H1 (cell line): Measurements from ENCODE around the gene ZNF385C. TPM values are rescaled to one million over a fixed set of nuclear protein-coding genes. Genes with fewer than 3 reads are reported as not detected.

Experiments
- CTCF ChIA-PET: fragments of 300-600 bp; sonication (Branson Sonifier 250); formaldehyde crosslinking; loops from one replicate; lab custom pipeline; 2021; ENCODE audit not compliant: partially characterized antibody; lab: Charles Lee
- POLR2A ChIA-PET: fragments of 300-600 bp; sonication (Branson Sonifier 250); formaldehyde crosslinking; loops from one replicate; lab custom pipeline; 2021; ENCODE audit warnings: inconsistent platforms; ENCODE audit not compliant: partially characterized antibody; lab: Charles Lee
- DNase-seq, 2 experiments: peaks; one replicate each; pipeline versions ENCODE4 v3.0.0 to v3.0.0-alpha.2; 2010 to 2022; ENCODE audit warnings: low spot score in 2 of 2, low read depth in 1 of 2, mixed read lengths in 1 of 2
- FAIRE-seq: peaks from 2 replicates; lab custom pipeline; 2011; peaks lifted over from hg19 to GRCh38; lab: Jason Lieb, UNC
- H2AFZ ChIP-seq: 2 replicates; pipeline ENCODE4 v1.8.1; 2012; ENCODE audit warnings: low read length, inconsistent platforms
- H2AK5ac ChIP-seq: 2 replicates; pipeline ENCODE4 v1.6.1; 2013; ENCODE audit warnings: low read depth, low read length
- H2BK120ac ChIP-seq: replicated peaks from 2 replicates; pipeline ENCODE3; 2013; ENCODE audit warnings: low read depth, low read length, inconsistent platforms
- H2BK12ac ChIP-seq: 2 replicates; pipeline ENCODE4 v1.6.1; 2013; ENCODE audit warnings: low read depth, low read length
- H2BK15ac ChIP-seq: 2 replicates; pipeline ENCODE4 v1.6.1; 2013; ENCODE audit warnings: low read length
- H2BK20ac ChIP-seq: 2 replicates; pipeline ENCODE4 v1.6.1; 2013; ENCODE audit warnings: low read length
- H2BK5ac ChIP-seq: 2 replicates; pipeline ENCODE4 v1.6.1; 2013; ENCODE audit warnings: low read depth, low read length
- H3K14ac ChIP-seq: 2 replicates; pipeline ENCODE4 v1.6.1; 2013; ENCODE audit warnings: inconsistent platforms; ENCODE audit not compliant: insufficient read length
- H3K18ac ChIP-seq: 2 replicates; pipeline ENCODE4 v1.6.1; 2013; ENCODE audit warnings: low read length; ENCODE audit errors: extremely low read depth
- H3K23ac ChIP-seq: 2 replicates; pipeline ENCODE4 v1.6.1; 2013; ENCODE audit warnings: inconsistent platforms; ENCODE audit not compliant: insufficient read length
- H3K23me2 ChIP-seq: 2 replicates; pipeline ENCODE4 v1.6.1; 2013; ENCODE audit warnings: low read depth, low read length
- H3K27ac ChIP-seq: 2 replicates; pipeline ENCODE4 v1.6.1; 2011; ENCODE audit warnings: low read depth, low read length, inconsistent platforms
- H3K27me3 ChIP-seq, 4 experiments: replicated peaks in 1 of 4; 1 replicate in 1 of 4; 2 replicates in 3 of 4; pipeline versions ENCODE4 v1.6.1 to v1.8.1; 2011 to 2013; ENCODE audit warnings: low read length in 3 of 4, mild to moderate bottlenecking in 3 of 4, inconsistent platforms in 2 of 4, mixed read lengths in 2 of 4, moderate library complexity in 1 of 4; ENCODE audit not compliant: control insufficient read depth in 3 of 4, insufficient read depth in 3 of 4; ENCODE audit errors: extremely low read depth in 1 of 4
- H3K36me3 ChIP-seq, 4 experiments: 2 replicates each; pipeline versions ENCODE4 v1.6.1 to v1.8.1; 2011 to 2013; ENCODE audit warnings: mild to moderate bottlenecking in 4 of 4, low read length in 3 of 4, moderate library complexity in 2 of 4, control low read depth in 1 of 4, inconsistent platforms in 1 of 4; ENCODE audit not compliant: insufficient read depth in 4 of 4, control insufficient read depth in 2 of 4
- H3K4ac ChIP-seq: replicated peaks from 2 replicates; pipeline ENCODE3; 2013; ENCODE audit warnings: low read length, low read depth, mixed read lengths, inconsistent platforms; ENCODE audit not compliant: insufficient read length
- H3K4me1 ChIP-seq, 4 experiments: replicated peaks in 1 of 4; 1 replicate in 1 of 4; 2 replicates in 3 of 4; pipeline versions ENCODE4 v1.6.1 to v1.8.1; 2011 to 2013; ENCODE audit warnings: low read length in 3 of 4, inconsistent platforms in 2 of 4, mixed read lengths in 1 of 4; ENCODE audit not compliant: insufficient read depth in 4 of 4, control insufficient read depth in 3 of 4
- H3K4me2 ChIP-seq, 2 experiments: 2 replicates each; pipeline versions ENCODE4 v1.6.1 to v1.8.1; 2011 to 2013; ENCODE audit warnings: low read depth in 2 of 2, low read length in 2 of 2, control low read depth in 1 of 2, inconsistent platforms in 1 of 2, mild to moderate bottlenecking in 1 of 2; ENCODE audit not compliant: insufficient read depth in 1 of 2
- H3K4me3 ChIP-seq, 4 experiments: fragments of 200-600, 300-600 bp in 1 of 4; sonication (generic), shearing (Covaris generic), sonication (Bioruptor Twin) in 1 of 4; 2 replicates each; pipeline versions ENCODE4 v1.5.1 to v1.8.1; 2011 to 2016; ENCODE audit warnings: low read length in 4 of 4, low read depth in 3 of 4, control low read depth in 2 of 4, inconsistent platforms in 2 of 4, mild to moderate bottlenecking in 2 of 4, mixed read lengths in 1 of 4, moderate library complexity in 1 of 4; ENCODE audit not compliant: insufficient read depth in 2 of 4; ENCODE audit errors: extremely low read depth in 1 of 4
- H3K56ac ChIP-seq: replicated peaks from 2 replicates; pipeline ENCODE3; 2013; ENCODE audit warnings: low read depth, mild to moderate bottlenecking, mixed read lengths, low read length, inconsistent platforms; ENCODE audit not compliant: insufficient read length
- H3K79me1 ChIP-seq: 2 replicates; pipeline ENCODE4 v1.6.1; 2013; ENCODE audit warnings: low read depth, low read length, control low read depth
- H3K79me2 ChIP-seq, 2 experiments: 2 replicates each; pipeline versions ENCODE4 v1.6.1 to v1.8.1; 2012 to 2013; ENCODE audit warnings: low read length in 2 of 2, mild to moderate bottlenecking in 2 of 2, inconsistent platforms in 1 of 2; ENCODE audit not compliant: insufficient read depth in 2 of 2, control insufficient read depth in 1 of 2
- H3K9ac ChIP-seq, 4 experiments: replicated peaks in 1 of 4; 1 replicate in 1 of 4; 2 replicates in 3 of 4; pipeline versions ENCODE4 v1.6.1 to v1.8.1; 2011 to 2013; ENCODE audit warnings: low read depth in 3 of 4, low read length in 3 of 4, control low read depth in 2 of 4, mild to moderate bottlenecking in 2 of 4, moderate library complexity in 2 of 4, inconsistent platforms in 1 of 4; ENCODE audit errors: extremely low read depth in 1 of 4
- H3K9me3 ChIP-seq, 2 experiments: 2 replicates each; pipeline versions ENCODE4 v1.6.1 to v1.8.1; 2012 to 2013; ENCODE audit warnings: mild to moderate bottlenecking in 2 of 2, moderate library complexity in 2 of 2, control low read depth in 1 of 2, inconsistent platforms in 1 of 2, low read depth in 1 of 2, low read length in 1 of 2, mixed read lengths in 1 of 2; ENCODE audit not compliant: insufficient read depth in 2 of 2
- H4K20me1 ChIP-seq, 2 experiments: replicated peaks in 1 of 2; 2 replicates each; pipeline versions ENCODE3 to v1.8.1; 2011 to 2013; ENCODE audit warnings: inconsistent platforms in 2 of 2, low read length in 2 of 2, mild to moderate bottlenecking in 1 of 2; ENCODE audit not compliant: insufficient read depth in 2 of 2, control insufficient read depth in 1 of 2
- H4K5ac ChIP-seq: 2 replicates; pipeline ENCODE4 v1.6.1; 2013; ENCODE audit warnings: low read length, low read depth, mixed read lengths, inconsistent platforms; ENCODE audit not compliant: insufficient read length
- H4K8ac ChIP-seq: 2 replicates; pipeline ENCODE4 v1.8.0; 2013; ENCODE audit warnings: mild to moderate bottlenecking, moderate library complexity, low read length, inconsistent platforms; ENCODE audit not compliant: insufficient read depth; ENCODE audit errors: extremely low read depth
- H4K91ac ChIP-seq: replicated peaks from 2 replicates; pipeline ENCODE3; 2013; ENCODE audit warnings: low read length, mixed read lengths, inconsistent platforms; ENCODE audit not compliant: insufficient read length
- ASH2L ChIP-seq: fragments of 200-600, 300-600 bp; sonication (generic); IDR thresholded peaks from one replicate; pipeline ENCODE4 v1.7.1; 2017; ENCODE audit warnings: low read length
- CBX5 ChIP-seq: fragments of 300-800, 300-1000 bp; sonication (generic); IDR thresholded peaks from 2 replicates; pipeline ENCODE4 v1.7.1; 2016; ENCODE audit warnings: antibody characterized with exemption, low read length, low read depth
- CBX8 ChIP-seq: fragments of 300-800, 300-1000 bp; sonication (generic); IDR thresholded peaks from 2 replicates; pipeline ENCODE4 v1.7.1; 2016; ENCODE audit warnings: low read depth, low read length, borderline replicate concordance
- POLR2A ChIP-seq, 2 experiments: IDR thresholded peaks; 1 replicate in 1 of 2; 2 replicates in 1 of 2; pipeline ENCODE4 v1.6.1; 2011; ENCODE audit warnings: low read depth in 2 of 2, low read length in 2 of 2, mild to moderate bottlenecking in 2 of 2; ENCODE audit errors: control extremely low read depth in 1 of 2
- TEAD4 ChIP-seq: IDR thresholded peaks from 2 replicates; pipeline ENCODE4 v1.6.1; 2012; ENCODE audit warnings: low read depth, low read length, inconsistent platforms, mixed read lengths
- YY1 ChIP-seq: IDR thresholded peaks from 2 replicates; pipeline ENCODE4 v1.6.1; 2011; ENCODE audit warnings: low read depth, mild to moderate bottlenecking, low read length
- WGBS, 2 experiments: shearing (Covaris generic) in 1 of 2; methylation state at CpG; one replicate each; pipeline versions ENCODE4 v1.1.6 to v1.1.7; 2013 to 2015; ENCODE audit warnings: low lambda C conversion rate in 2 of 2, mixed read lengths in 2 of 2, inconsistent platforms in 1 of 2, low coverage in 1 of 2, missing lambda C conversion rate in 1 of 2; ENCODE audit not compliant: insufficient replicate concordance in 2 of 2, insufficient coverage in 1 of 2, insufficient read length in 1 of 2; ENCODE audit errors: extremely low coverage in 1 of 2, missing lambda C conversion rate in 1 of 2; 5-methylcytosine and 5-hydroxymethylcytosine counted together
- polyA plus RNA-seq, 7 experiments: library from polyadenylated mRNA; depleted of rRNA in 3 of 7; stranded (reverse) in 5 of 7; unstranded in 2 of 7; fragments of >200 nt in 5 of 7; fragments of 200-250 nt in 2 of 7; gene quantifications; 1 replicate in 5 of 7; 2 replicates in 1 of 7; 4 replicates in 1 of 7; pipeline versions ENCODE4 v1.2.1 to v1.2.3, GENCODE V29; 2011 to 2013; ENCODE audit warnings: missing spikeins in 2 of 7, mixed read lengths in 2 of 7
- total RNA-seq: library from RNA; stranded (reverse); fragmentation: NEBNext Ultra II Directional; extraction: Animal tissue kit (Norgen Biotek cat#: 25700); gene quantifications from 2 replicates; pipeline ENCODE4 v1.2.1, GENCODE V29; 2021
- TF ChIP-seq, protein P1 (sequence below): IDR thresholded peaks from 2 replicates; pipeline ENCODE4 v1.6.1; 2011; ENCODE audit warnings: low read depth, mild to moderate bottlenecking, low read length; ENCODE audit not compliant: insufficient read depth

Gene ZNF385C
- total and polyA plus RNA-seq, 2 of the 8 experiments (the other 6 are each of a cell fraction or from before 2014, with no cell fraction given), result 3.9 to 6.1 TPM

DNA sequence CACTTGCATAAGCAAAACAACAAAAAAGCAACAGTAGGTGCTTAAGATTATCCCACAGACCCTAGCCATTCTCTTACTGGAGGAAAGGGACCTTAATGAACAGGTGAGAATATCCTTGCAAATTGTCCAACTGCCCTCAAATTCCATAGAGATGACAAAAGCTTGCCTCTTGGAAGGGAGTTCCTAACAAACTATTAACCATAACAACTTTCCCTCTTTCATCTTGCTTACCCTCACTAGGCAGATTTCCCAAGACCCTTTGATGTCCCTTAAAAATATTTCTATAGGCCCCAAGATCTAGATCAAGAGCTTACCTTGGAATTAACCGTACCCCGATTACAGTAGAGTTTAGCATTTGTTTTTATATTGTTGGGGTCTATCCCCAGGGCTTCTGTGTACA is 109.9 kb downstream of the ZNF385C start:
- Histone ChIP-seq H3K79me1 (no peaks in the 10 kb centered on the region), H2BK15ac (no peak overlapping the region), H3K4me1 (no peaks in the 10 kb centered on the region), H3K79me2 (no peaks in the 10 kb centered on the region), H2BK5ac (no peak overlapping the region), H3K4me3 (no peak overlapping the region), H3K4me2 (no peak overlapping the region), H2BK20ac (no peak overlapping the region), H2BK120ac (no peak overlapping the region), H3K56ac (no peak overlapping the region), H2AFZ (no peak overlapping the region), H4K20me1 (peaks cover 7% of the 10 kb centered on the region in 2 experiments), H4K8ac (no peak overlapping the region), H3K14ac (no peak overlapping the region), H3K18ac (no peak overlapping the region), H3K27ac (no peak overlapping the region), H3K36me3 (peaks cover 40 to 93% (median 72%) of the 10 kb centered on the region in 4 experiments), H4K91ac (no peak overlapping the region), H2BK12ac (no peak overlapping the region), H3K23me2 (no peaks in the 10 kb centered on the region; the same call in 1 of the 2 replicates), H2AK5ac (no peak overlapping the region), H3K9ac (no peak overlapping the region), H3K9me3 (no peaks in the 10 kb centered on the region), H4K5ac (no peak overlapping the region), H3K23ac (no peak overlapping the region), H3K4ac (no peak overlapping the region), H3K27me3 (no peaks in the 10 kb centered on the region; a peak in 1 of 7 replicates)
- 90% methylated on average over 2 of the region's 2 CpGs; no CpG with 5 or more reads in 1 of the 2 experiments for WGBS, 2 experiments
- TF ChIP-seq POLR2A (IDR thresholded peaks at IDR 0.05; ENCODE audit: control extremely low read depth in 1 of 2, low read depth in 2 of 2, low read length in 2 of 2), result no peak
- TF ChIP-seq ASH2L, result no peak
- TF ChIP-seq, protein P1, sequence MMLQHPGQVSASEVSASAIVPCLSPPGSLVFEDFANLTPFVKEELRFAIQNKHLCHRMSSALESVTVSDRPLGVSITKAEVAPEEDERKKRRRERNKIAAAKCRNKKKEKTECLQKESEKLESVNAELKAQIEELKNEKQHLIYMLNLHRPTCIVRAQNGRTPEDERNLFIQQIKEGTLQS, result no peak
- no peak for TF ChIP-seq YY1
- TF ChIP-seq CBX5, result no peak
- no peak for TF ChIP-seq CBX8
- no peak for TF ChIP-seq TEAD4
- ChIA-PET POLR2A (interaction anchor here (1.0 to 2.2 kb wide), 7 partner anchors 8 to 29 kb away, joined by 3 to 6 read pairs (median 4); partner anchors contain the start of gene DNAJC7), CTCF (interaction anchor here (2.5 kb wide), 1 partner anchor 20 kb away, joined by 7 read pairs; no protein-coding TSS in a partner anchor)
- no peak for DNase-seq
- FAIRE-seq, result no peak
